Measurements from ENCODE around the gene PODNL1. TPM values are rescaled to one million over a fixed set of nuclear protein-coding genes. Genes with fewer than 3 reads are reported as not detected.

Gene PODNL1
- total RNA-seq, 1 experiment from 2014 or later, result not detected

DNA sequence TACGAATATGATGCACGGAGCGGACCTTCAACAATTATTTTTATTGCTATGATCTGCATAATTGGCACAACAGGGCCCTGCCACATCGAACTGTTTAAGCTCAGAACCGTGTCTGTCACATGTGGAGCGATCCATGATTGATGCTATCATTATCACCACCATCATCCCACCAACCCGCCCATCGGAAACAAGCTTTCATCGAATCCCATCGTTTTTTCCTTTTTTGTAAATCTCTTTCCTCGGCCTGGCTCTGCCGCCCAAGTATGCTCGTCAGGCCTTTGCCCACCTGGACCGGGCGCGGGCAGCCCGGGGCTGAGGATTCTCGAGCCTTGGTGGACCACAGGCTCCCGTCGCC is 13.6 kb upstream of the PODNL1 start:
- ChIA-PET POLR2A (interaction anchor here (0.8 kb wide), 1 partner anchor 10 kb away, joined by 17 read pairs; no protein-coding TSS in a partner anchor), CTCF (no interaction called here)
- H3K4me1 ChIP-seq, result 0 out of 2 replicates have a peak, but pooled peaks cover 6% of the 10 kb centered on the region
- H3K4me1 Mint-ChIP-seq (ENCODE audit: low read depth, unreplicated experiment), result no peaks in the 10 kb centered on the region
- H3K9me3 Mint-ChIP-seq (ENCODE audit: unreplicated experiment), result no peaks in the 10 kb centered on the region
- peak overlapping the region; percentile 81 for H3K27ac Mint-ChIP-seq (ENCODE audit: unreplicated experiment)
- intact Hi-C loops (cut with micrococcal nuclease; ENCODE audit: unreplicated experiment), result loop anchor here (1.0 to 2.0 kb wide), 3 partner anchors 27 to 71 kb away; no protein-coding TSS in a partner anchor
- peak overlapping the region; percentile 22 for H3K4me3 ChIP-seq (ENCODE audit: low read depth, low read length)
- no peaks in the 10 kb centered on the region for H3K27me3 Mint-ChIP-seq (ENCODE audit: insufficient read depth, unreplicated experiment)
- peaks cover 14% of the 10 kb centered on the region for H3K36me3 Mint-ChIP-seq (ENCODE audit: insufficient read depth, unreplicated experiment)
- no peak for DNase-seq
- peaks cover 2% of the 10 kb centered on the region for H3K36me3 ChIP-seq (ENCODE audit: control insufficient read depth, insufficient read depth, low read length)
- BruUV-seq (replicated peaks), result no TSS peak
- peak overlapping the region; percentile 71 for H3K4me3 Mint-ChIP-seq (ENCODE audit: unreplicated experiment)
- TF ChIP-seq, protein P1, sequence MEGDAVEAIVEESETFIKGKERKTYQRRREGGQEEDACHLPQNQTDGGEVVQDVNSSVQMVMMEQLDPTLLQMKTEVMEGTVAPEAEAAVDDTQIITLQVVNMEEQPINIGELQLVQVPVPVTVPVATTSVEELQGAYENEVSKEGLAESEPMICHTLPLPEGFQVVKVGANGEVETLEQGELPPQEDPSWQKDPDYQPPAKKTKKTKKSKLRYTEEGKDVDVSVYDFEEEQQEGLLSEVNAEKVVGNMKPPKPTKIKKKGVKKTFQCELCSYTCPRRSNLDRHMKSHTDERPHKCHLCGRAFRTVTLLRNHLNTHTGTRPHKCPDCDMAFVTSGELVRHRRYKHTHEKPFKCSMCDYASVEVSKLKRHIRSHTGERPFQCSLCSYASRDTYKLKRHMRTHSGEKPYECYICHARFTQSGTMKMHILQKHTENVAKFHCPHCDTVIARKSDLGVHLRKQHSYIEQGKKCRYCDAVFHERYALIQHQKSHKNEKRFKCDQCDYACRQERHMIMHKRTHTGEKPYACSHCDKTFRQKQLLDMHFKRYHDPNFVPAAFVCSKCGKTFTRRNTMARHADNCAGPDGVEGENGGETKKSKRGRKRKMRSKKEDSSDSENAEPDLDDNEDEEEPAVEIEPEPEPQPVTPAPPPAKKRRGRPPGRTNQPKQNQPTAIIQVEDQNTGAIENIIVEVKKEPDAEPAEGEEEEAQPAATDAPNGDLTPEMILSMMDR (IDR thresholded peaks at IDR 0.05; ENCODE audit: insufficient read depth in 1 of 2, low read depth in 1 of 2, low read length in 1 of 2, severe bottlenecking in 1 of 2, unreplicated experiment in 1 of 2), result no peak
- no peaks in the 10 kb centered on the region for H3K27me3 ChIP-seq (replicated peaks; ENCODE audit: control insufficient read depth, insufficient read depth, low read length)
- no peaks in the 10 kb centered on the region for H3K9me3 ChIP-seq

DNA sequence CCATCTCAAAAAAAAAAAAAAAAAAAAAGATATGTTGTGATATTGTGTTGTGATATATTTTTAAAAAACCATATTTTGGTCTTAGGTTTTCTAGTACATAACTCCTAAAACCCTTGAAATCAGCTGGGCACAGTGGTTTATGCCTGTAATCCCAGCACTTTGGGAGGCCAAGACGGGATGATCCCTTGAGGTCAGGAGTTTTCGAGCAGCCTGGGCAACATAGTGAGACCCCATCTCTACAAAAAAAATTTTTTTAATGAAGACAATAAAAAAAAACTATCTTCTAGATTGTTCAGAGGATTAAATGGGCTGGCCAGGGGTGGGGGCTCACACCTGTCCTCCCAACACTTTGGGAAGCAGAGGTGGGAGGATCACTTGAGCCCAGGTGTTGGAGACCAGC is 12.8 kb upstream of the PODNL1 start:
- BruUV-seq (replicated peaks), result no TSS peak
- Mint-ChIP-seq H3K27ac (ENCODE audit: unreplicated experiment) (no peak overlapping the region), H3K9me3 (ENCODE audit: unreplicated experiment) (no peaks in the 10 kb centered on the region), H3K4me3 (ENCODE audit: unreplicated experiment) (no peak overlapping the region), H3K36me3 (ENCODE audit: insufficient read depth, unreplicated experiment) (peaks cover 14% of the 10 kb centered on the region), H3K27me3 (ENCODE audit: insufficient read depth, unreplicated experiment) (no peaks in the 10 kb centered on the region), H3K4me1 (ENCODE audit: low read depth, unreplicated experiment) (no peaks in the 10 kb centered on the region)
- no peak overlapping the region for H3K4me3 ChIP-seq (ENCODE audit: low read depth, low read length)
- H3K4me1 ChIP-seq, result 0 out of 2 replicates have a peak, but pooled peaks cover 6% of the 10 kb centered on the region
- TF ChIP-seq, protein P1 (IDR thresholded peaks at IDR 0.05; ENCODE audit: insufficient read depth in 1 of 2, low read depth in 1 of 2, low read length in 1 of 2, severe bottlenecking in 1 of 2, unreplicated experiment in 1 of 2), result no peak
- CTCF ChIA-PET, result interaction anchor here (0.5 to 0.6 kb wide), 2 partner anchors 22 to 109 kb away, joined by 3 to 6 read pairs; no protein-coding TSS in a partner anchor
- intact Hi-C loops (cut with micrococcal nuclease; ENCODE audit: unreplicated experiment), result no loop called here
- DNase-seq, result no peak
- no peaks in the 10 kb centered on the region; the same call in 1 of the 2 replicates for H3K36me3 ChIP-seq (ENCODE audit: control insufficient read depth, insufficient read depth, low read length)
- no peaks in the 10 kb centered on the region for H3K9me3 ChIP-seq
- H3K27me3 ChIP-seq (replicated peaks; ENCODE audit: control insufficient read depth, insufficient read depth, low read length), result no peaks in the 10 kb centered on the region
- POLR2A ChIA-PET, result interaction anchor here (0.7 kb wide), 1 partner anchor 25 kb away, joined by 6 read pairs; no protein-coding TSS in a partner anchor

DNA sequence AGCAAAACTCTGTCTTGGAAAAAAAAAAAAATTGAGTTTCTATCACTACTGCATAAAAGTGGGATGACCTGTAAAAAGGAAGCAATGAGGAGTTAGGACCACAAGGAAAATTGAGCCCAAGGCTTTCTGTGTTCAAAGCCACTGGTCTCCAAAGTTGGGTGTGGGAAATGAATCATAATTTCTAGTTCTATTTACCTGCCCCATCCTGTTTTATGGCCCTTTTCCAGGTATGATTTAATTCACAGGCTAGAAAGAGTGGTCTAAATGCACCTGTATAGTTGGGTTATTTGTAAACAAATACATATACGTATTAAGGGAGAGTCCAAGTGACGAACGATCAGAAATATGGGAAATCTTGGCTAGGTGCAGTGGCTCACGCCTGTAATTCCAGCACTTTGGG is 8.2 kb upstream of the PODNL1 start:
- H3K27me3 ChIP-seq (replicated peaks; ENCODE audit: control insufficient read depth, insufficient read depth, low read length), result no peaks in the 10 kb centered on the region
- no peaks in the 10 kb centered on the region for H3K4me1 Mint-ChIP-seq (ENCODE audit: low read depth, unreplicated experiment)
- H3K36me3 Mint-ChIP-seq (ENCODE audit: insufficient read depth, unreplicated experiment), result no peaks in the 10 kb centered on the region
- TF ChIP-seq, protein P1 (IDR thresholded peaks at IDR 0.05; ENCODE audit: insufficient read depth in 1 of 2, low read depth in 1 of 2, low read length in 1 of 2, severe bottlenecking in 1 of 2, unreplicated experiment in 1 of 2), result no peak
- H3K4me3 Mint-ChIP-seq (ENCODE audit: unreplicated experiment), result no peak overlapping the region
- DNase-seq, result no peak
- H3K36me3 ChIP-seq (ENCODE audit: control insufficient read depth, insufficient read depth, low read length), result no peaks in the 10 kb centered on the region
- ChIA-PET CTCF (no interaction called here), POLR2A (no interaction called here)
- H3K4me1 ChIP-seq, result no peaks in the 10 kb centered on the region
- intact Hi-C loops (cut with micrococcal nuclease; ENCODE audit: unreplicated experiment), result no loop called here
- H3K27ac Mint-ChIP-seq (ENCODE audit: unreplicated experiment), result no peak overlapping the region
- BruUV-seq (replicated peaks), result no TSS peak
- H3K9me3 Mint-ChIP-seq (ENCODE audit: unreplicated experiment), result no peaks in the 10 kb centered on the region
- H3K4me3 ChIP-seq (ENCODE audit: low read depth, low read length), result no peak overlapping the region
- H3K27me3 Mint-ChIP-seq (ENCODE audit: insufficient read depth, unreplicated experiment), result no peaks in the 10 kb centered on the region
- H3K9me3 ChIP-seq, result no peaks in the 10 kb centered on the region

Measured in Caco-2 (cell line).